Thymus (tissue), 11 donors: ENCODE data around the gene KIAA1958. TPM values are rescaled to one million over a fixed set of nuclear protein-coding genes. Genes with fewer than 3 reads are reported as not detected.

Experiments used
- DNase-seq, 9 donors: peaks; one replicate each; pipeline ENCODE4 v3.0.0-alpha.2; 2013; ENCODE audit warnings: low spot score in 9 of 9, low read depth in 6 of 9, missing footprints in 1 of 9
- H3K27ac ChIP-seq, 2 donors: one replicate each; pipeline ENCODE4 v1.5.1; 2013; ENCODE audit warnings: control low read depth in 1 of 2, low read depth in 1 of 2, low read length in 1 of 2, mild to moderate bottlenecking in 1 of 2, moderate library complexity in 1 of 2
- H3K27me3 ChIP-seq, 2 donors: one replicate each; pipeline ENCODE4 v1.5.1; 2013; ENCODE audit warnings: low read length in 1 of 2; ENCODE audit not compliant: control insufficient read depth in 2 of 2, insufficient read depth in 1 of 2
- H3K36me3 ChIP-seq, 2 donors: one replicate each; pipeline ENCODE4 v1.5.1; 2013; ENCODE audit warnings: low read length in 1 of 2, mild to moderate bottlenecking in 1 of 2, moderate library complexity in 1 of 2; ENCODE audit not compliant: control insufficient read depth in 2 of 2, insufficient read depth in 2 of 2
- H3K4me1 ChIP-seq, 2 donors: one replicate each; pipeline ENCODE4 v1.5.1; 2013; ENCODE audit warnings: low read length in 2 of 2; ENCODE audit not compliant: control insufficient read depth in 2 of 2, insufficient read depth in 2 of 2
- H3K4me3 ChIP-seq, 2 donors: one replicate each; pipeline ENCODE4 v1.5.1; 2013; ENCODE audit warnings: low read length in 2 of 2, control low read depth in 1 of 2, mild to moderate bottlenecking in 1 of 2
- H3K9me3 ChIP-seq, 2 donors: one replicate each; pipeline ENCODE4 v1.5.1; 2013; ENCODE audit warnings: low read length in 1 of 2, mild to moderate bottlenecking in 1 of 2; ENCODE audit not compliant: control insufficient read depth in 2 of 2, insufficient read depth in 1 of 2
- WGBS: extraction: QIAGEN DNeasy Blood & Tissue Kit; methylation state at CpG from one replicate; pipeline ENCODE4 v1.1.7; 2013; 5-methylcytosine and 5-hydroxymethylcytosine counted together
- polyA plus RNA-seq: library from polyadenylated mRNA; stranded (reverse); fragments of 200-250 nt; gene quantifications from one replicate; pipeline ENCODE4 v1.2.3, GENCODE V29; 2013
- total RNA-seq: library from RNA; stranded (reverse); fragments of 120-200 nt; gene quantifications from one replicate; pipeline ENCODE4 v1.2.4, GENCODE V29; 2013
- donor health status: healthy.

Gene KIAA1958
- total and polyA plus RNA-seq, 2 donors, result 1.8 to 3.6 TPM

DNA sequence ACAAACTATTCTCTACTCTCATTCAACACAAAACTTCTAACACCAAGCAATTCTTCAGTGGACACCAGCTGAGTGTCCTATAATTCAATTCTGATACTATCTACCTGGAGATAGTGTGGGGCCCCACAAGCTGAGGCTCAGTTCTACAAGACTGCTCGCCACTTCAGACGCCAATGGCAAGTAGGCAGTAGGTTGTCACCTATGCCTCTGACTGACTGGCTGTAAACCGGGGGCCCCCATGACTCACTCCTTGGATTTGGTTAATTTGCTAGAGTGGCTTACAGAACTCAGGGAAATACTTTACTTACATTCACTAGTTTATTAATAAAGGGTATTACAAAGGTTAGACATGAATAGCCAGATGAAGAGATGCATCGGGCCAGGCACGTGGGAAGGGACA, 209.8 kb downstream of the KIAA1958 start:
- Histone ChIP-seq H3K9me3 (no peaks in the 10 kb centered on the region), H3K4me3 (no peak overlapping the region), H3K27me3 (no peaks in the 10 kb centered on the region), H3K27ac (no peak overlapping the region), H3K36me3 (peaks cover 9 to 31% of the 10 kb centered on the region in 2 donors), H3K4me1 (no peaks in the 10 kb centered on the region)
- WGBS, result 97% methylated on average over 5 of the region's 5 CpGs
- DNase-seq, result no peak

DNA sequence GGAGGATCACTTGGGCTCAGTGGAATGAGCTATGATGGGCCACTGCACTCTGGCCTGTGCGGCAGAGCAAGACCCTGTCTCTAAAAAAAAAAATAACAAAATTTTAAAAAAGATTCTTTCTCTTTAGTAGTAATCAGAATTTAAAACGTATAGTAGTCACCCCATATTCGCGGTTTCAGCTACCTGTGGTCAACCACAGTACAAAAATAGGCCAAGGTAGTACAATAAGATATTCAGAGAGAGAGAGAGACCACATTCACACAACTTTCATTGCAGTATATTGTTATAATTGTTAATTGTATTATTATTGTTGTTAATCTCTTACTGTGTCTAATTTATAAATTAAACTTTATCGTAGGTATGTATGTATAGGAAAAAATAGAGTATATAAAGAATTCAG, 212.6 kb downstream of the KIAA1958 start:
- Histone ChIP-seq H3K4me3 (no peak overlapping the region), H3K36me3 (peaks cover 7 to 15% of the 10 kb centered on the region in 2 donors)
- WGBS, result 41% methylated on average over 5 of the region's 5 CpGs

DNA sequence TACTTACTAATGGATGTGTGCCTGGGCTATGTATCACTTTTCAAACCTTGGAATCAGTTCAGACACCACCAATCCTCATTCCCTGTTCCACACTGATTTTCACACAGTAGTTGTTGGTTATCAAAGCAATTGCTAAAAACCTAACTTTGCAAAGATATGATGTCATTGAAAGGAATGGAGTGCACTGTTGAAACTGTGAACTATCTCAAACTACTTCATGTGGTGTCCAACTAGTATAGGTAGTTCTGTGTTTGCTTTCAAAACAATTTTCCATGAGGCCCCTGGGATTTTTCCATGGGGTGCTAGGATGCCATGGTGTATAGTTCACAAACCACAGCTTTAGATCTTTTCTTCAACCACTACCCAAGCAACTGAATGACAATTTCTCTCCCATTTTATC, 213.5 kb downstream of the KIAA1958 start:
- Histone ChIP-seq H3K27me3 (no peaks in the 10 kb centered on the region), H3K9me3 (no peaks in the 10 kb centered on the region), H3K4me1 (no peaks in the 10 kb centered on the region), H3K4me3 (no peak overlapping the region), H3K27ac (no peak overlapping the region), H3K36me3 (peaks cover 7 to 15% of the 10 kb centered on the region in 2 donors)
- DNase-seq, result no peak

More for the DNA sequence above, 212.6 kb downstream of the KIAA1958 start:
- no peak for DNase-seq
- no peaks in the 10 kb centered on the region for H3K4me1 ChIP-seq
- no peaks in the 10 kb centered on the region for H3K9me3 ChIP-seq
- no peaks in the 10 kb centered on the region for H3K27me3 ChIP-seq
- no peak overlapping the region for H3K27ac ChIP-seq

DNA sequence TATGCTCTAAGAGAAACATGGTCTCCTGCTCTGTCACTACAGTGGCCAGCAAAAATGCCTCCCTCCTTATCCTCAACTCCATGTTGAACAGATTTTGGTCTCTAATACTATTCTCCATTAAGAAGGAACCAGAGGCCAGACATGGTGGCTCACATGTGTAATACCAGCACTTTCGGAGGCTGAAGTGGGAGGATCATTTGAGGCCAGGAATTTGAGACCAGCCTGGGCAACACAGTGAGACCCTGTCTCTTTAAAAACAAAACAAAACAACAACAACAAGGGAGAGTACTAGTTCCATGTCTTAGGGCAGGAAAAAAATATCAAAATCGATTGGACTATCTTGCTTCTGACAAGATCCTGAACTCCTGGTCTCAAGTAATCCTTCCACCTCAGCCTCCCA, 216.7 kb downstream of the KIAA1958 start:
- DNase-seq, result no peak
- Histone ChIP-seq H3K36me3 (peaks cover 5 to 7% of the 10 kb centered on the region in 2 donors), H3K27ac (no peak overlapping the region), H3K4me1 (peaks cover 0 to 2% of the 10 kb centered on the region in 2 donors), H3K4me3 (no peak overlapping the region), H3K9me3 (no peaks in the 10 kb centered on the region), H3K27me3 (no peaks in the 10 kb centered on the region)
- WGBS, result 97% methylated on average over 2 of the region's 2 CpGs

DNA sequence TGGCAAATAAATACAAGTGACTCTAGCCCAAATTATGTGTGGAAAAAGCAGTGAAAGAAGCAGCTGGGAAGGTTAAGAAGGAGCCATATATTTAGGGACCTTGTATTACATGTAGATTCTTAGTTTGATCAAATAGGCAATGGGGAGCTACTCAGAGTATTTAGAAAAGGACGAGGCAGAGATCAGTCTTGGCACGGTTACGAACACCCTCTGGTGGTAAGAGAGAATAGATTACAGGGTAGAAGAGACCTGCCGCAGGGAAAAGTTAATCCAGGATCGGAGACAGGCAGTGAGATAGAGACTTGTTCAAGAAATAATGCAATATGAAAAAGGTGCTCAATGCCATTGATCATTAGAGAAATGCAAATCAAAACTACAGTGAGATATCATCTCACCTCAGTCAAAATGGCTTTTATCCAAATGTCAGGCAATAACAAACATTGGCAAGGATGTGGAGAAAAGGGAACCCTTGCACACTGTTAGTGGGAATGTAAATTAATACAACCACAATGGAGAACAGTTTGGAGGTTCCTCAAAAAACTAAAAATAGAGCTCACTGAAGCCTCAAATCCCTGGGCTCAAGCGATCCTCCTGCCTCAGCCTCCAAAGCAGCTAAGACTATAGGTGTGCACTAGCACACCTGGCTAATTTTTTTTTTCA, 219.3 kb downstream of the KIAA1958 start:
- no peaks in the 10 kb centered on the region for H3K9me3 ChIP-seq
- peak in 2 of 9 donors; percentile 11 to 28 for DNase-seq
- H3K27ac ChIP-seq, result no peak overlapping the region
- 89% methylated on average over 6 of the region's 6 CpGs for WGBS
- no peak overlapping the region for H3K4me3 ChIP-seq
- H3K4me1 ChIP-seq, result peaks cover 0 to 2% of the 10 kb centered on the region in 2 donors
- peaks cover 7 to 9% of the 10 kb centered on the region in 2 donors for H3K36me3 ChIP-seq
- no peaks in the 10 kb centered on the region for H3K27me3 ChIP-seq

DNA sequence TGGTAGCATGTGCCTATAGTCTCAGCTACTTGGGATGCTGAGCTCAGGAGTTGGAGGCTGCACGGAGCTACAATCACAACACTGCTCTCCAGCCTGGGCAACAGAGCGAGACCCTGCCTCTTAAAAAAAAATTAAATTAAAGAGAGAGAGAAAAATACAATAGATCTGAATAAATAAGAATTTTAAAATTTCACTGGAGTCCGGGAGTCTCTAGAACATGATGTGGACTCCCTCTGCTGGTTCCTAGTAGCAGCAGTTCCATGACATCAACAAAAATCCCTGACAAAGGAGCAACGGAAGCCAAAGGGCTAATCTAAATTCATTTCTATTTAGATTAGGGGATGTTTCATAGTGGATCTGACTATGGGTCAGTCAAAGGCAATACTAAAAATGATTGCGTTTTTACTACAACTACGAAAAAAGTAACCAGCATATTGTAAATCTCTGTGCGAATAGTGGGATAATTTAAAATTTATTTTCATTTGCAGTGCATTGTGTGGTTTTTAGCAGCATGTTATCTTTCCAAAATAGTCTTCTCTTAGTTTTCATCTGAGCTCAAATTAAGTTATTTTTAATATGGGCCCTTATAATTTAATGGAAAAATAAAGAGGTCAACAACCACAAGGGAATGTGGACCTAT, 224.5 kb downstream of the KIAA1958 start:
- WGBS, result 93% methylated on average over 7 of the region's 7 CpGs
- no peak overlapping the region for H3K4me3 ChIP-seq

DNA sequence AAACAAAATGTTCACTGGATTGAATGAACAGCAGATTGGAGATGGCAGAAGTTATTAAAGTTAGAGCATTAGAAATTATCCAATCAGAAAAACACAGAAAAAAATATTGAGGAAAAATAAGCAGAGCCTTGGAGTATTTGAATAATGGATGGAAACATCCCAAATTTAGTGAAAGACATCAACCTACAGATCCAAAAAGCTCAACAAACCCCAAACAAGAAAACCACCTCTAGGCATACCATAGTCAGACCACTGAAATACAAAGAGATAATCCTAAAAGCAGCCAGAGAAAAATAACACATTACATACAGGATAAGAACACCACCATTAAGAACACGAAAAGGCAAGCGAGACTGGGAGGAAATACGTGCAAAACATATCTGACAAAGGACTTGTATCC, 226.1 kb downstream of the KIAA1958 start:
- no peaks in the 10 kb centered on the region for H3K9me3 ChIP-seq
- DNase-seq, result no peak
- over 99% methylated on average over 3 of the region's 3 CpGs for WGBS
- H3K27me3 ChIP-seq, result no peaks in the 10 kb centered on the region
- H3K36me3 ChIP-seq, result peaks cover 0 to 34% of the 10 kb centered on the region in 2 donors
- no peak overlapping the region for H3K4me3 ChIP-seq
- peaks cover 4 to 6% of the 10 kb centered on the region in 2 donors for H3K4me1 ChIP-seq
- H3K27ac ChIP-seq, result no peak overlapping the region

More for the DNA sequence above, 224.5 kb downstream of the KIAA1958 start:
- DNase-seq, result no peak
- no peaks in the 10 kb centered on the region for H3K27me3 ChIP-seq
- H3K27ac ChIP-seq, result no peak overlapping the region
- H3K9me3 ChIP-seq, result no peaks in the 10 kb centered on the region
- H3K4me1 ChIP-seq, result no peaks in the 10 kb centered on the region
- H3K36me3 ChIP-seq, result peaks cover 0 to 34% of the 10 kb centered on the region in 2 donors

DNA sequence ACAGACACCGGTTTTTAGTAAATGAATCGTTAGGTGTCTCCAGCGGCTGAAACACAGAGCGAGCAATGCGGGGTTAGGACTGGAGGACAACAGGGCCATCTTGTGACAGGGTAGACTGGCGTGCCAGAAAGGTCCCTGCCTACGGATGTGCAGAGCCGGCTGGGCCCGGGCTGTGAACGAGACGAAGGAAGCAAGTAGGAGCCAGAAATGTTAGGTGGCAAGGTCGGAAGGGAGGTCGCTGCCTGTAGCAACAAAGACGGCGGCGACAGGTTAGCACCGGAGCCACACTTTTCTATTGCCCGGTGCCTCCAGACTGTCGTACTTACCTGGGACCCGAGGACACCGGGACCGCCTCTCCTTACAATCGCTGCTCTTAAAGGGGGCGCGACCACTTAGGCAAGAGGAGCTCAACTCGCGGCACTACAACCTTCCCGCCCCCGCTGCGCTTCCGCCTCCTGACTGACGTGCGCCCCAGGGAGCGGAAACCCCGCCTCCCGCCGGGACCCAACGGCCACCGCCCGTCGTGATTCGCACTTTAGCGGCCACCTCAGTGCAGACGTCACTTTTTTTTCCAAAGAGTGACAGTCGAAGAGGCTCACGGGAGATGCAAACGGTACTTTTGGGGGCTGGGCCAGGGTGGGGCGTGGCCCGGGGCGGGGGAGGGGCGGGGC, 231.2 kb downstream of the KIAA1958 start, which contains the start of gene INIP:
TSS of gene INIP (minus strand) at position 457 of the 671 bp plus-strand sequence. CDS start 1,632 bp downstream, outside the sequence.
- H3K9me3 ChIP-seq, result no peaks in the 10 kb centered on the region
- H3K27ac ChIP-seq, result peak within 1 kb of the TSS; percentile 98 to 99
- H3K4me3 ChIP-seq, result peak within 1 kb of the TSS; percentile 59 to 79
- no peaks in the 10 kb centered on the region for H3K27me3 ChIP-seq
- H3K4me1 ChIP-seq, result peaks cover 8 to 9% of the 10 kb centered on the region in 2 donors
- DNase-seq, result peak; percentile 91 to 99 (median 98)
- peaks cover 0 to 11% of the 10 kb centered on the region in 2 donors for H3K36me3 ChIP-seq
- WGBS, result under 1% methylated on average over 51 of the region's 51 CpGs
